DOHH2 (cell line): ENCODE measurements around the gene DIMT1.

Experiments used
- H3F3A ChIP-seq: fragments of 200-600 bp; sonication (generic), shearing (Covaris generic); 2 replicates; pipeline ENCODE4 v1.6.0; 2016; ENCODE audit warnings: antibody characterized with exemption, mild to moderate bottlenecking; ENCODE audit not compliant: control insufficient read depth, insufficient read depth
- H3K27ac ChIP-seq: fragments of 200-600 bp; sonication (generic); 2 replicates; pipeline ENCODE4 v1.5.1; 2014; ENCODE audit warnings: low read depth, mild to moderate bottlenecking, low read length, moderate library complexity
- H3K27me3 ChIP-seq: fragments of 200-600 bp; sonication (generic); 2 replicates; pipeline ENCODE4 v1.6.1; 2014; ENCODE audit warnings: mild to moderate bottlenecking, low read length, mixed read lengths; ENCODE audit not compliant: control insufficient read depth
- H3K36me3 ChIP-seq: fragments of 200-600 bp; sonication (generic); 2 replicates; pipeline ENCODE4 v1.6.1; 2014; ENCODE audit warnings: mild to moderate bottlenecking, low read length, moderate library complexity, mixed read lengths; ENCODE audit not compliant: control insufficient read depth
- H3K4me1 ChIP-seq: fragments of 200-600 bp; sonication (generic); 2 replicates; pipeline ENCODE4 v1.6.1; 2014; ENCODE audit warnings: mild to moderate bottlenecking, low read length, mixed read lengths; ENCODE audit not compliant: control insufficient read depth
- H3K4me2 ChIP-seq: fragments of 200-600 bp; sonication (generic); 2 replicates; pipeline ENCODE4 v1.6.0; 2014; ENCODE audit warnings: mild to moderate bottlenecking, low read length, moderate library complexity
- H3K4me3 ChIP-seq: fragments of 200-600 bp; sonication (generic); 2 replicates; pipeline ENCODE4 v1.5.1; 2014; ENCODE audit warnings: mild to moderate bottlenecking, low read length, mixed read lengths
- H3K79me2 ChIP-seq: fragments of 200-600 bp; sonication (generic); 2 replicates; pipeline ENCODE4 v1.6.1; 2014; ENCODE audit warnings: mild to moderate bottlenecking, low read length, mixed read lengths; ENCODE audit not compliant: control insufficient read depth
- H3K9me2 ChIP-seq: fragments of 200-600 bp; sonication (generic); replicated peaks from 2 replicates; pipeline ENCODE4 v1.6.1; 2014; ENCODE audit warnings: mild to moderate bottlenecking, low read length, mixed read lengths; ENCODE audit not compliant: control insufficient read depth
- H3K9me3 ChIP-seq: fragments of 200-600 bp; sonication (generic); 2 replicates; pipeline ENCODE4 v1.6.1; 2014; ENCODE audit warnings: antibody characterized with exemption, low read length, mixed read lengths; ENCODE audit not compliant: control insufficient read depth, insufficient read depth
- H4K20me1 ChIP-seq: fragments of 200-600 bp; sonication (generic); 2 replicates; pipeline ENCODE4 v1.6.0; 2014; ENCODE audit warnings: low read depth, mild to moderate bottlenecking, antibody characterized with exemption, low read length, moderate library complexity; ENCODE audit not compliant: control insufficient read depth, insufficient read depth
- CTCF ChIP-seq: fragments of 200-600 bp; sonication (generic); IDR thresholded peaks from one replicate; pipeline ENCODE4 v1.5.1; 2014; ENCODE audit warnings: antibody characterized with exemption, mild to moderate bottlenecking, low read depth, low read length; ENCODE audit not compliant: poor library complexity, severe bottlenecking
- EZH2phosphoT487 ChIP-seq: fragments of 200-600 bp; sonication (generic); IDR thresholded peaks from 2 replicates; pipeline ENCODE4 v1.6.1; 2017; ENCODE audit warnings: borderline replicate concordance, mild to moderate bottlenecking, antibody characterized with exemption, low read length, moderate library complexity, mixed read lengths

DIMT1 gene

GRCh38 chr5:62371409-62371808 is 32.3 kb downstream of the DIMT1 start:
- H3K79me2 ChIP-seq = no peaks in the 10 kb centered on the region
- no peaks in the 10 kb centered on the region for H3K9me2 ChIP-seq
- no peak overlapping the region for H3K4me3 ChIP-seq
- H3K36me3 ChIP-seq = peaks cover 55% of the 10 kb centered on the region
- no peak overlapping the region for H3K27ac ChIP-seq
- H3K4me2 ChIP-seq = no peak overlapping the region
- H3K4me1 ChIP-seq = no peaks in the 10 kb centered on the region
- no peaks in the 10 kb centered on the region for H3F3A ChIP-seq
- H4K20me1 ChIP-seq = no peaks in the 10 kb centered on the region
- H3K27me3 ChIP-seq = no peaks in the 10 kb centered on the region
- TF ChIP-seq EZH2phosphoT487 = no peak
- no peak for TF ChIP-seq CTCF
- H3K9me3 ChIP-seq = no peaks in the 10 kb centered on the region

- Histone ChIP-seq H3K27ac (no peak overlapping the region), H4K20me1 (no peaks in the 10 kb centered on the region), H3F3A (no peaks in the 10 kb centered on the region), H3K79me2 (no peaks in the 10 kb centered on the region), H3K4me2 (no peak overlapping the region), H3K36me3 (peaks cover 63% of the 10 kb centered on the region), H3K4me3 (no peak overlapping the region), H3K27me3 (no peaks in the 10 kb centered on the region), H3K9me3 (no peaks in the 10 kb centered on the region), H3K4me1 (no peaks in the 10 kb centered on the region), H3K9me2 (no peaks in the 10 kb centered on the region)
- TF ChIP-seq CTCF (no peak), EZH2phosphoT487 (no peak)
These were observed 34.7 kb downstream of the DIMT1 start for GRCh38 chr5:62369039-62369438.

GRCh38 chr5:62362701-62363100 is 41.0 kb downstream of the DIMT1 start:
- peaks cover 68% of the 10 kb centered on the region for H3K36me3 ChIP-seq
- H3F3A ChIP-seq = peaks cover 1% of the 10 kb centered on the region; the same call in 1 of the 2 replicates
- H3K27ac ChIP-seq = no peak overlapping the region
- no peaks in the 10 kb centered on the region for H4K20me1 ChIP-seq
- H3K9me2 ChIP-seq = no peaks in the 10 kb centered on the region
- H3K4me1 ChIP-seq = no peaks in the 10 kb centered on the region
- no peaks in the 10 kb centered on the region for H3K79me2 ChIP-seq
- no peak overlapping the region for H3K4me3 ChIP-seq
- H3K4me2 ChIP-seq = no peak overlapping the region
- no peaks in the 10 kb centered on the region for H3K27me3 ChIP-seq
- H3K9me3 ChIP-seq = no peaks in the 10 kb centered on the region
- TF ChIP-seq CTCF (no peak), EZH2phosphoT487 (no peak)
